ENCODE results near the gene HIVEP2. TPM values are rescaled to one million over a fixed set of nuclear protein-coding genes. Genes with fewer than 3 reads are reported as not detected.

Gene HIVEP2
- total and polyA plus RNA-seq, 12 donors, result 5.4 to 27.6 (median 16.4) TPM

DNA sequence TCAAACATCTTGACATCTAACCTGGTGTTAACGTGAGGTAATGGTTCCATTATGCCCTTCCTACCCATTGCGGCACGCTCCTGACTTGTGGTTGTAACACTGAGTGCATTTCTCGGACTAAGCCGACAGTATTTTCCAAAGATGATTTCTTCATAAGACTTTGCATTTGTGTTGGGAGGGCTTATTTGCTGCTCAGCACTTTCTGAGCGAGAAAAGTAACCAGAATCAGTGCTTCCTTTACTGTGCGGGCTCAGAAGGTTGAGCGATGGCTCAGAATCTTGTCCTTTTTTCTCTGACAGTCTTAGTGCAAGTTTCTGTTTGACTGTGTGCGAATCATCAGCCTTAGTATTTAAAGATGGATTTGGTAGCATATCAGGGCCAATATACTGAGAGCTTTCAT lies 171.7 kb downstream of the HIVEP2 start:
- TF ChIP-seq, protein P1, sequence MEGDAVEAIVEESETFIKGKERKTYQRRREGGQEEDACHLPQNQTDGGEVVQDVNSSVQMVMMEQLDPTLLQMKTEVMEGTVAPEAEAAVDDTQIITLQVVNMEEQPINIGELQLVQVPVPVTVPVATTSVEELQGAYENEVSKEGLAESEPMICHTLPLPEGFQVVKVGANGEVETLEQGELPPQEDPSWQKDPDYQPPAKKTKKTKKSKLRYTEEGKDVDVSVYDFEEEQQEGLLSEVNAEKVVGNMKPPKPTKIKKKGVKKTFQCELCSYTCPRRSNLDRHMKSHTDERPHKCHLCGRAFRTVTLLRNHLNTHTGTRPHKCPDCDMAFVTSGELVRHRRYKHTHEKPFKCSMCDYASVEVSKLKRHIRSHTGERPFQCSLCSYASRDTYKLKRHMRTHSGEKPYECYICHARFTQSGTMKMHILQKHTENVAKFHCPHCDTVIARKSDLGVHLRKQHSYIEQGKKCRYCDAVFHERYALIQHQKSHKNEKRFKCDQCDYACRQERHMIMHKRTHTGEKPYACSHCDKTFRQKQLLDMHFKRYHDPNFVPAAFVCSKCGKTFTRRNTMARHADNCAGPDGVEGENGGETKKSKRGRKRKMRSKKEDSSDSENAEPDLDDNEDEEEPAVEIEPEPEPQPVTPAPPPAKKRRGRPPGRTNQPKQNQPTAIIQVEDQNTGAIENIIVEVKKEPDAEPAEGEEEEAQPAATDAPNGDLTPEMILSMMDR (IDR thresholded peaks at IDR 0.05), result no peak
- no peak for TF ChIP-seq POLR2A (IDR thresholded peaks at IDR 0.05)
- no peak overlapping the region for H3K27ac ChIP-seq
- no peaks in the 10 kb centered on the region for H3K9me3 ChIP-seq (replicated peaks in 1 of 3)
- no peaks in the 10 kb centered on the region for H3K27me3 ChIP-seq
- H3K4me1 ChIP-seq (replicated peaks in 1 of 2), result no peaks in the 10 kb centered on the region
- intact Hi-C loops (cut with DNase I), result no loop called here
- no peak for DNase-seq
- WGBS, 4 donors, result 96 to 98% (median 98%) methylated on average over 9 of the region's 9 CpGs
- no peak overlapping the region for H3K4me3 ChIP-seq
- H3K36me3 ChIP-seq (replicated peaks in 1 of 2), result peaks cover 0 to 9% of the 10 kb centered on the region in 2 donors

DNA sequence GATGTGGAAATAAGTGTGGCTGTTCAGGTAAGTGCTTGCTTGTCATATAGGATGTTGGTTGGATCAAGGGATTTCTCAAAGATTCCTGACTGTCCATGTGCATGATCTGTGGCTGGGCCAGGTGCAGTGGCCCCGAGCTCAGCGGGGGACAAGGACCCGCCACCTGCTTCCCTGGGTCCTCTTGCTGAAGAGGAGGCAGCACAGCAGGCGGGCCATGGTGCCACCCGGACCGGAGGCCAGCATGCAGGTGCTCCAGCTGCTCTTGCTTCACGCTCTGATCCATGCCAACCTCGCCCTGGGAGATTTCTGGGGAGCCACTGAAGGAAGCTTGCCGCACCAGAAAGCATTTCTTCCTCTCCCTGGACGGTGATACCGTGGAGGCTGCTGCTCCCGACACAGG lies 173.8 kb downstream of the HIVEP2 start:
- Histone ChIP-seq H3K9me3 (replicated peaks in 1 of 3) (no peaks in the 10 kb centered on the region), H3K27me3 (no peaks in the 10 kb centered on the region), H3K27ac (no peak overlapping the region), H3K4me1 (replicated peaks in 1 of 2) (no peaks in the 10 kb centered on the region), H3K36me3 (replicated peaks in 1 of 2) (peaks cover 0 to 9% of the 10 kb centered on the region in 2 donors), H3K4me3 (no peak overlapping the region)
- intact Hi-C loops (cut with DNase I), result no loop called here
- no peak for TF ChIP-seq POLR2A (IDR thresholded peaks at IDR 0.05)
- TF ChIP-seq, protein P1 (IDR thresholded peaks at IDR 0.05), result no peak
- DNase-seq, result no peak
- WGBS, 4 donors, result 94 to 99% (median 97%) methylated on average over 3 to 12 of the region's 12 CpGs

DNA sequence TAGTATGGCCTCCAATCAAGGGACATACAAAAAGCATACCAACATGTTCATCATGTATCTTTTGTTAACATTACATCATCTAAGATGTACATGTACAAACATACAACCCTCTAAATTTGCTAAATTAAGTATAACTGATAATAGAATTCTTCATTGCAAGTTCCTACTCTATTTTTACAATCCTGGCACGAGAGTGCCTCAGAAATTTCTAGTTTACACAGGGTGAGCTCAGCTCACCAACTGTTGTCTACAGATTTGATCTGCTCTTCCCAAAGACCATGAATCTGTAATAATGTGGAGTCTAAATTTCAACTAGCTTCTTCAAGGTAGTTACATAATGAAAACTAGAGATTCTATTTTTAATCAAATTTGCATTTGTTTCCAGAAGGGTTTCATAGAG lies 179.7 kb downstream of the HIVEP2 start:
- 87 to 100% (median 97%) methylated on average over 1 of the region's 1 CpG for WGBS, 4 donors
- Histone ChIP-seq H3K27me3 (no peaks in the 10 kb centered on the region), H3K27ac (no peak overlapping the region), H3K36me3 (replicated peaks in 1 of 2) (peaks cover 0 to 11% of the 10 kb centered on the region in 2 donors), H3K9me3 (replicated peaks in 1 of 3) (no peaks in the 10 kb centered on the region), H3K4me3 (no peak overlapping the region), H3K4me1 (replicated peaks in 1 of 2) (no peaks in the 10 kb centered on the region)
- no peak for TF ChIP-seq POLR2A (IDR thresholded peaks at IDR 0.05)
- TF ChIP-seq, protein P1 (IDR thresholded peaks at IDR 0.05), result no peak
- DNase-seq, result no peak
- intact Hi-C loops (cut with DNase I), result no loop called here

DNA sequence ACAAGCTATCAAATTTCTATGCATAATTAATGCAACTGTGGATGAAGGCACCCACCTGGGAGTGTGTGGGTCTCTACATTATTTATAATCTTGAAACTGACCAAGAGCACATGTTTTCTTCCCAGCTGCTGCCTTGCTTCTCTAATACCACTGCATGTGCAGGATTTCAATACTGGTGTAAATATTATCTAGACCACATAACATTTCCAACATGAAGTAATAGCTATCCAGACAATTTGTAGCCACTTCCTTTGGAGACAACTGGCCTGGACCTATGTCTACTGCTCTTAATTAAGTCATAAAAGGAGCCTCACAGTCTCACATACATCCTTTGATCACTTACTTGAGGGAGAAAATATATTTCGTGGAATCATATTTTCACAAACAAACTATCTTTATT lies 180.7 kb downstream of the HIVEP2 start:
- no peaks in the 10 kb centered on the region for H3K4me1 ChIP-seq (replicated peaks in 1 of 2)
- no peak for DNase-seq
- TF ChIP-seq, protein P1 (IDR thresholded peaks at IDR 0.05), result no peak
- TF ChIP-seq POLR2A (IDR thresholded peaks at IDR 0.05), result no peak
- H3K4me3 ChIP-seq, result no peak overlapping the region
- no peaks in the 10 kb centered on the region for H3K9me3 ChIP-seq (replicated peaks in 1 of 3)
- H3K36me3 ChIP-seq (replicated peaks in 1 of 2), result peaks cover 0 to 21% of the 10 kb centered on the region in 2 donors
- H3K27ac ChIP-seq, result no peak overlapping the region
- WGBS, 4 donors, result 97 to 100% (median 98%) methylated on average over 1 of the region's 1 CpG
- H3K27me3 ChIP-seq, result no peaks in the 10 kb centered on the region
- intact Hi-C loops (cut with DNase I), result no loop called here
